Central memory CD8-positive, alpha-beta T cell (primary cell): ENCODE data around the gene SOBP.

Source experiments
- ATAC-seq: fragments of 150-1000 bp; cut with Tn5 transposase; replicated peaks from 2 replicates; pipeline ENCODE4 v1.10.0; 2022; ENCODE audit warnings: mild to moderate bottlenecking, moderate FRiP score, moderate number of reproducible peaks; ENCODE audit not compliant: poor library complexity, severe bottlenecking; ENCODE audit errors: extremely low read depth
- DNase-seq, 2 donors: peaks; one replicate each; pipeline ENCODE4 v3.0.0; 2021; ENCODE audit warnings: low spot score in 2 of 2
- H3K27ac Mint-ChIP-seq: one replicate; pipeline ENCODE4 v1.8.0; 2022; ENCODE audit warnings: low read depth, mild to moderate bottlenecking, moderate library complexity, mixed read lengths
- H3K27me3 Mint-ChIP-seq: one replicate; pipeline ENCODE4 v1.8.0; 2022; ENCODE audit warnings: mixed read lengths
- H3K36me3 Mint-ChIP-seq: one replicate; pipeline ENCODE4 v1.8.0; 2022; ENCODE audit warnings: mild to moderate bottlenecking, moderate library complexity, mixed read lengths; ENCODE audit not compliant: insufficient read depth
- H3K4me1 Mint-ChIP-seq: one replicate; pipeline ENCODE4 v1.8.0; 2022; ENCODE audit warnings: mixed read lengths
- H3K4me3 Mint-ChIP-seq: one replicate; pipeline ENCODE4 v1.8.0; 2022; ENCODE audit warnings: mild to moderate bottlenecking, moderate library complexity, mixed read lengths
- H3K9me3 Mint-ChIP-seq: one replicate; pipeline ENCODE4 v1.8.0; 2022; ENCODE audit warnings: mixed read lengths

The SOBP gene

GRCh38 chr6:107491760-107492660 is 2.1 kb downstream of the SOBP start:
- peaks cover 23% of the 10 kb centered on the region for H3K27me3 Mint-ChIP-seq
- DNase-seq (no peak), ATAC-seq (no peak)
- peak overlapping the region; percentile 90 for H3K4me3 Mint-ChIP-seq
- H3K9me3 Mint-ChIP-seq, result no peaks in the 10 kb centered on the region
- peaks cover 15% of the 10 kb centered on the region for H3K4me1 Mint-ChIP-seq
- no peak overlapping the region for H3K27ac Mint-ChIP-seq
- peaks cover 4% of the 10 kb centered on the region for H3K36me3 Mint-ChIP-seq

GRCh38 chr6:107493158-107494057 is 3.5 kb downstream of the SOBP start:
- Mint-ChIP-seq H3K27me3 (peaks cover 12% of the 10 kb centered on the region), H3K27ac (no peak overlapping the region), H3K4me3 (no peak overlapping the region), H3K9me3 (no peaks in the 10 kb centered on the region), H3K4me1 (peaks cover 9% of the 10 kb centered on the region), H3K36me3 (peaks cover 4% of the 10 kb centered on the region)
- ATAC-seq, result no peak
- no peak for DNase-seq

DNA sequence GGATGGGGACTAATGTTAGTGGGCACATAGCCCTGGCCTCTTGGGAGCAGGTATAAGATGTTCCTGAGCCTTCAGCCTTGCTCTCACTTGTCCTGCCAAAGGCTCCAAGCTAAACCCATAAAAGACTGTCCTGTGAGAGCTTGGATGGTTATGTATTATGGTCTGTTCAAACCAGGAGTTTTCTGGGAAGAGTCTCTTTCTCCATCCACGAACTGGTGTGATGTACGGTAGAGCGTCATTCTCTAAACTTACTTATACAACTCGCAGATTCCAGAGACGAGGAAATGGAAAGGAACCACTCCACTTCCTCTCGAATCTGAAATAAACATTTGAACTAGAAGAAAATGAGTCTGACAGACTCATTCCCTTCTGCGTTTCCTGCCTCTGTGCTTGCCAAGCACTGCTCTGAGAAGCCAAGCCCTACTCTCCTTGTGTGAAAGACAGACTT is 5.3 kb downstream of the SOBP start:
- no peak overlapping the region for H3K27ac Mint-ChIP-seq
- H3K4me1 Mint-ChIP-seq, result no peaks in the 10 kb centered on the region
- no peak for ATAC-seq
- H3K9me3 Mint-ChIP-seq, result no peaks in the 10 kb centered on the region
- peaks cover 1% of the 10 kb centered on the region for H3K36me3 Mint-ChIP-seq
- H3K4me3 Mint-ChIP-seq, result no peak overlapping the region
- no peak for DNase-seq
- H3K27me3 Mint-ChIP-seq, result peaks cover 13% of the 10 kb centered on the region

DNA sequence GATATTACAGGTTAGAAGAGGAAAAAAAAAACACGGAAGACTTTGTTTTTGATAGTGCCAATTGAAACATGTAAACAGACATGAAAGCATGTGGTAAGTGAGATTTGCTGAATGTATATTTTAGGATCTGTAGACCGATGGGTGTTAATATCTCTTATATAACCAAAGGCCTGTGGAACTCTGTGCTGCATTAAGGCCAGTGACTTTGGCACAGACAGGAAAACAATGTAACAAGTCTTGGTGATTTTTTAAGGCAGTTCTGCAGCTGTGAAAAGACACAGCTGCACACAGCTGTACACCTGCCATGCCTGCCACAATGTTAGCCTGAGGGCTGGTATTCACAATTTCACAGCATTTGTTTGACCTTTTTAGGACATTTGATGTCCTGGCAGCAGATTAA is 6.1 kb downstream of the SOBP start:
- Mint-ChIP-seq H3K4me1 (no peaks in the 10 kb centered on the region), H3K9me3 (no peaks in the 10 kb centered on the region), H3K4me3 (no peak overlapping the region), H3K36me3 (peaks cover 1% of the 10 kb centered on the region), H3K27me3 (peaks cover 16% of the 10 kb centered on the region), H3K27ac (no peak overlapping the region)
- DNase-seq, result no peak
- no peak for ATAC-seq

DNA sequence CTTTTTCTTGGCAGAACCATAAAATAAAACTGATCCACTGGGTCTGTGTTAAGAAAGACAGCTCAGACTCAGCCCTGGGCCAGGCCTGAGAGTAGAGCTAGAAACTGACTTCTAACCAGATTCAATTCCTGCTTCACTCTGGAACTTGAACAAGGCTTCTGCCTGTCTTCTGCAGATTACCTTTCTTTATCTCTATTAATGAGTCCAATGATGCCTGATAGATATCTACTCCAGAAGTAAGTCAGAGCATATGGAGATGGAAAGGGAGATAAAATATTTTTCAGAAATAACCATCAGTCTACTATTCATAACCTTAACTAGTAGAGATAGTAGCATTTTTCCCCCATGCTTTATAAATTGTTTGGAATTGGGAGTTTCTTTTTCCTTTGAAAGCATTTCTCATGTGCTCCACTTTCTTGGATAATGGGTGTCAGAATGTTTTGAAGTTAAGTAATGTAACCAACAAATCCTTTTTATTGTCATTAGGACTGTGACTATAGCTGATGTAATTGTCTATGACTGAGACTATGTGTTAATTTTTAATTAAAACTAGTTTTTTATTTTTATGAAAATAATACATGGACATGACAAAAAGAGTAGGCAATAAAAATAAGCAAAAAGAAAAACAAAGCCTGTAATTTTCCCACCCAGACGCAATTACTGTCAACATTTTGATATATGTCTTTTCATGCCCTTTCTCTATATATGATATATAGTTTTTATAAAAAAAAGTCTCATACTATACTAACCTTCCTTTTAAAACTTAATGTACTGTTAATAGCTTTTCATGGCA is 7.2 kb downstream of the SOBP start:
- DNase-seq (no peak), ATAC-seq (no peak)
- Mint-ChIP-seq H3K9me3 (no peaks in the 10 kb centered on the region), H3K27me3 (peaks cover 27% of the 10 kb centered on the region), H3K36me3 (no peaks in the 10 kb centered on the region), H3K4me3 (no peak overlapping the region), H3K27ac (no peak overlapping the region), H3K4me1 (no peaks in the 10 kb centered on the region)

DNA sequence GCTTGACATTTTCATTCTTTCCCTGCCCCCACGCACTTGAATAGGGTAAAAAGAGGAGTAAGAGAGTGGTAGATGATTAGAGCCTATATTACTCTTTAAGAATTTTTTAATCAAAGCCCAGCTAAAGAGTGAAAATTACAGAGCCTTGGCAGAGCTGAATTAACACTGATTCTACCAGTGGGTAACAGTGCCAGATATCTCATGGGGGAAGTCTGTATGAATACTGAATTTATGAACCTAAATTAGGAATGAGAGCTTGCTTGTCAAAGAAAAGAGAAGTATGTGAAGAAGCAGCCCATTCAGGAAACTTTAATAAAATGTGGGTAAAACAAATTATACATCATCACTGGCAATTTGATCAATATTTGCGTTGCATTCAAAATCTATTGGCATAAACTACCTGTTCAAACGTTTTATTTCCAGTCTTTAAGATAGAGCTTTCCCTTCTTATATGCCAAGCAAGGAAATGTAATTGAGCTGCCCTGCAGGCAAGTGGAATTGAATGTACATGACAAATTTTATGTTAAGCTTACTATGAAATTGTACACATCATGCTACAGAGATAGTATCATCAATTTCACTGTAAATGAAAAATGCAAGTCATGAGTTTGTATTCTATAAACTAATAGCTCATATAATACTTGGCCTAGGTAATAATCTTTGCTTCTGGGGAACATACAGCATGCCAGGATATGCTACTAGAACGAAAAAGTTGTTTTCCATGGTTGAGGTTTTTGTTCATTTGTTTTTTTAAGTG is 14.5 kb downstream of the SOBP start:
- Mint-ChIP-seq H3K4me1 (no peaks in the 10 kb centered on the region), H3K4me3 (no peak overlapping the region), H3K27ac (no peak overlapping the region), H3K36me3 (no peaks in the 10 kb centered on the region), H3K9me3 (no peaks in the 10 kb centered on the region), H3K27me3 (peaks cover 36% of the 10 kb centered on the region)
- ATAC-seq (no peak), DNase-seq (no peak)

- DNase-seq (no peak), ATAC-seq (no peak)
- H3K4me3 Mint-ChIP-seq, result no peak overlapping the region
- no peak overlapping the region for H3K27ac Mint-ChIP-seq
- H3K36me3 Mint-ChIP-seq, result no peaks in the 10 kb centered on the region
- no peaks in the 10 kb centered on the region for H3K9me3 Mint-ChIP-seq
- no peaks in the 10 kb centered on the region for H3K4me1 Mint-ChIP-seq
- H3K27me3 Mint-ChIP-seq, result peaks cover 31% of the 10 kb centered on the region
Measured at GRCh38 chr6:107506145-107506544, 16.2 kb downstream of the SOBP start.

- H3K9me3 Mint-ChIP-seq, result no peaks in the 10 kb centered on the region
- ATAC-seq, result no peak
- no peak overlapping the region for H3K4me3 Mint-ChIP-seq
- no peak overlapping the region for H3K27ac Mint-ChIP-seq
- no peak for DNase-seq
- H3K27me3 Mint-ChIP-seq, result peaks cover 3% of the 10 kb centered on the region
- no peaks in the 10 kb centered on the region for H3K4me1 Mint-ChIP-seq
- H3K36me3 Mint-ChIP-seq, result no peaks in the 10 kb centered on the region
Measured at GRCh38 chr6:107509506-107509905, 19.6 kb downstream of the SOBP start.

GRCh38 chr6:107510108-107510507 is 20.2 kb downstream of the SOBP start:
- no peaks in the 10 kb centered on the region for H3K27me3 Mint-ChIP-seq

GRCh38 chr6:107511511-107511993 is 21.6 kb downstream of the SOBP start:
- Mint-ChIP-seq H3K4me1 (no peaks in the 10 kb centered on the region), H3K27ac (no peak overlapping the region), H3K27me3 (no peaks in the 10 kb centered on the region), H3K36me3 (no peaks in the 10 kb centered on the region), H3K9me3 (no peaks in the 10 kb centered on the region), H3K4me3 (no peak overlapping the region)
- ATAC-seq (no peak), DNase-seq (no peak)

More at GRCh38 chr6:107510108-107510507, 20.2 kb downstream of the SOBP start:
- H3K27ac Mint-ChIP-seq, result no peak overlapping the region
- no peak overlapping the region for H3K4me3 Mint-ChIP-seq
- no peaks in the 10 kb centered on the region for H3K36me3 Mint-ChIP-seq
- no peaks in the 10 kb centered on the region for H3K9me3 Mint-ChIP-seq
- no peak for ATAC-seq
- no peaks in the 10 kb centered on the region for H3K4me1 Mint-ChIP-seq
- no peak for DNase-seq

DNA sequence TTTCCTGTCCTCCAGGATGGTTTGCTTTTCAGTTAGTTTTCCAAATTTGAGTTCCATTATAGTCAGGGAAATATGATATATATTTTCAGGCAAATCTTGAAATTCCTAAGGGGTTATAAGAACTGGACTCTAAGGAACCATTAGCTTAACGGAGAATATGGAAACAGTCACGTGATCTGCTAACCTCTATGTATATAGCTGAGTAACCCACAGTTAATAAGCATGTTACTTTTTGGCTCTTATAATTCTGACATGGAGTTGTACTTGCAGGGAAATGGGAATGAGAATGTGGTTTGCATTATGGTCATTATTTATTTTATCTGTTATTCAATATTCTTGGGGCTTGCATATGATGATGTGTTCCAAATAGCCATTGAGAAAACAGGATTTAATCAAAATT is 23.3 kb downstream of the SOBP start:
- H3K9me3 Mint-ChIP-seq, result peaks cover 5% of the 10 kb centered on the region
- H3K27me3 Mint-ChIP-seq, result no peaks in the 10 kb centered on the region
- no peak overlapping the region for H3K4me3 Mint-ChIP-seq
- no peaks in the 10 kb centered on the region for H3K4me1 Mint-ChIP-seq
- DNase-seq (no peak), ATAC-seq (no peak)
- no peak overlapping the region for H3K27ac Mint-ChIP-seq
- no peaks in the 10 kb centered on the region for H3K36me3 Mint-ChIP-seq
